Endothelial cell of umbilical vein (primary cell): ENCODE measurements around the gene LAMA4. TPM values are rescaled to one million over a fixed set of nuclear protein-coding genes. Genes with fewer than 3 reads are reported as not detected.

ENCODE experiments used
- BruUV-seq: library from RNA; stranded (reverse); fragments of 400-500 nt; replicated peaks from 2 replicates; lab custom pipeline; 2021; lab: Mats Ljungman, UMichigan
- CTCF ChIA-PET: fragments of 300-600, 350-600 bp; sonication (Branson Sonifier 250); formaldehyde crosslinking; loops from one replicate; lab custom pipeline; 2021; ENCODE audit warnings: antibody characterized with exemption, inconsistent platforms; lab: Charles Lee
- POLR2A ChIA-PET: fragments of 300-600, 350-600 bp; sonication (Branson Sonifier 250); formaldehyde crosslinking; loops from one replicate; lab custom pipeline; 2021; ENCODE audit warnings: antibody characterized with exemption, inconsistent platforms; lab: Charles Lee
- DNase-seq: peaks from one replicate; pipeline ENCODE4 v3.0.0-alpha.2; 2011; ENCODE audit warnings: low read depth, low spot score
- FAIRE-seq: peaks from 2 replicates; lab custom pipeline; 2011; peaks lifted over from hg19 to GRCh38; lab: Jason Lieb, UNC
- H2AFZ ChIP-seq: 2 replicates; pipeline ENCODE4 v1.6.0; 2012; ENCODE audit warnings: low read depth, low read length, control low read depth, inconsistent platforms
- H3K27ac ChIP-seq: 2 replicates; pipeline ENCODE4 v1.5.1; 2011; ENCODE audit warnings: low read depth, mild to moderate bottlenecking, control low read depth, low read length, moderate library complexity; ENCODE audit not compliant: insufficient read depth
- H3K27me3 ChIP-seq, 2 experiments: 2 replicates each; pipeline versions ENCODE4 v1.6.0 to v1.6.1; 2011; ENCODE audit warnings: low read length in 2 of 2, mixed read lengths in 1 of 2; ENCODE audit not compliant: control insufficient read depth in 2 of 2, insufficient read depth in 2 of 2
- H3K36me3 ChIP-seq, 2 experiments: 2 replicates in 1 of 2; 3 replicates in 1 of 2; pipeline ENCODE4 v1.5.1; 2011; ENCODE audit warnings: low read length in 2 of 2, mild to moderate bottlenecking in 1 of 2, moderate library complexity in 1 of 2; ENCODE audit not compliant: control insufficient read depth in 2 of 2, insufficient read depth in 2 of 2; ENCODE audit errors: extremely low read depth in 1 of 2
- H3K4me1 ChIP-seq: 3 replicates; pipeline ENCODE4 v1.5.1; 2011; ENCODE audit warnings: mild to moderate bottlenecking, low read length; ENCODE audit not compliant: control insufficient read depth, insufficient read depth; ENCODE audit errors: extremely low read depth
- H3K4me2 ChIP-seq: 2 replicates; pipeline ENCODE4 v1.6.1; 2011; ENCODE audit warnings: low read length, control low read depth, mixed read lengths; ENCODE audit not compliant: insufficient read depth
- H3K4me3 ChIP-seq, 3 experiments: fragments of 200-600 bp in 1 of 3; sonication (generic), shearing (Covaris generic) in 1 of 3; replicated peaks in 1 of 3; 2 replicates each; pipeline ENCODE4 v1.5.1; 2011 to 2016; ENCODE audit warnings: control low read depth in 3 of 3, low read length in 3 of 3, mild to moderate bottlenecking in 2 of 3, inconsistent platforms in 1 of 3, low read depth in 1 of 3, moderate library complexity in 1 of 3; ENCODE audit not compliant: insufficient read depth in 1 of 3
- H3K79me2 ChIP-seq: 2 replicates; pipeline ENCODE4 v1.6.0; 2012; ENCODE audit warnings: low read length, inconsistent platforms; ENCODE audit not compliant: control insufficient read depth, insufficient read depth
- H3K9ac ChIP-seq: replicated peaks from 2 replicates; pipeline ENCODE3; 2011; ENCODE audit warnings: low read length, control low read depth; ENCODE audit not compliant: insufficient read depth; ENCODE audit errors: extremely low read depth
- H3K9me1 ChIP-seq: replicated peaks from 3 replicates; pipeline ENCODE4 v1.6.0; 2011; ENCODE audit warnings: mild to moderate bottlenecking, low read length; ENCODE audit not compliant: control insufficient read depth, insufficient read depth; ENCODE audit errors: extremely low read depth
- H3K9me3 ChIP-seq: replicated peaks from 2 replicates; pipeline ENCODE4 v1.5.1; 2012; ENCODE audit warnings: low read length, inconsistent platforms; ENCODE audit not compliant: control insufficient read depth, insufficient read depth
- H4K20me1 ChIP-seq: replicated peaks from 2 replicates; pipeline ENCODE3; 2011; ENCODE audit warnings: mild to moderate bottlenecking, low read length; ENCODE audit not compliant: control insufficient read depth, insufficient read depth; ENCODE audit errors: extremely low read depth
- EZH2 ChIP-seq: IDR thresholded peaks from 2 replicates; pipeline ENCODE4 v1.6.1; 2012; ENCODE audit warnings: borderline replicate concordance, low read depth, mild to moderate bottlenecking, moderate library complexity, low read length, inconsistent platforms; ENCODE audit not compliant: severe bottlenecking
- FOS ChIP-seq: IDR thresholded peaks from 2 replicates; pipeline ENCODE4 v1.6.1; 2011; ENCODE audit warnings: mild to moderate bottlenecking, low read length, moderate library complexity, borderline replicate concordance; ENCODE audit not compliant: insufficient read depth
- GATA2 ChIP-seq: IDR thresholded peaks from 2 replicates; pipeline ENCODE4 v1.7.0; 2011; ENCODE audit warnings: low read depth, mild to moderate bottlenecking, moderate library complexity, mixed read lengths, low read length; ENCODE audit not compliant: insufficient read length, insufficient read depth
- JUN ChIP-seq: IDR thresholded peaks from 2 replicates; pipeline ENCODE4 v1.6.1; 2011; ENCODE audit warnings: borderline replicate concordance, low read depth; ENCODE audit not compliant: insufficient read length, insufficient read depth
- MYC ChIP-seq: IDR thresholded peaks from one replicate; pipeline ENCODE4 v1.6.1; 2011; ENCODE audit warnings: mild to moderate bottlenecking, low read depth, low read length
- POLR2A ChIP-seq: IDR thresholded peaks from 2 replicates; pipeline ENCODE4 v1.6.1; 2012; ENCODE audit warnings: low read depth, mild to moderate bottlenecking, control low read depth, low read length
- POLR2AphosphoS5 ChIP-seq: IDR thresholded peaks from 2 replicates; pipeline ENCODE4 v1.6.1; 2012; ENCODE audit warnings: low read depth, mild to moderate bottlenecking, control low read depth, low read length, moderate library complexity; ENCODE audit not compliant: insufficient read depth
- dilution Hi-C: fragments of 300-500 bp; cut with MboI; formaldehyde crosslinking; loops from one replicate; pipeline ENCODE4 v1.15.0; 2019; ENCODE audit warnings: low sequenced_read_pairs; ENCODE audit not compliant: extremely low pct_ligation_motif_present
- intact Hi-C: fragments of 100-400 bp; cut with micrococcal nuclease; formaldehyde crosslinking; loops from one replicate; pipeline ENCODE4 v1.10.0; 2022
- polyA plus RNA-seq, 4 experiments: library from polyadenylated mRNA; depleted of rRNA in 3 of 4; stranded (reverse) in 3 of 4; unstranded in 1 of 4; fragments of >200 nt; gene quantifications; 2 replicates each; pipeline versions ENCODE4 v1.2.1 to v1.2.3, GENCODE V29; 2011 to 2012; ENCODE audit warnings: missing spikeins in 1 of 4
- total RNA-seq: library from RNA; stranded (reverse); gene quantifications from 2 replicates; pipeline ENCODE4 v1.2.3, GENCODE V29; 2021
- TF ChIP-seq, protein P1 (sequence below): IDR thresholded peaks from 2 replicates; pipeline ENCODE4 v1.6.1; 2011; ENCODE audit not compliant: insufficient read depth, insufficient read length
- TF ChIP-seq, protein P2 (sequence below), 2 donors: IDR thresholded peaks; 1 replicate in 1 of 2; 2 replicates in 1 of 2; pipeline ENCODE4 v1.5.1; 2011; ENCODE audit warnings: low read length in 2 of 2, mild to moderate bottlenecking in 2 of 2, moderate library complexity in 2 of 2, control low read depth in 1 of 2, inconsistent platforms in 1 of 2, low read depth in 1 of 2; ENCODE audit not compliant: insufficient read depth in 1 of 2; ENCODE audit errors: extremely low read depth in 1 of 2

The LAMA4 gene
- total and polyA plus RNA-seq, 2 donors (not counting 3 experiments of a cell fraction or from before 2014, with no cell fraction given): 384 to 629 TPM

DNA sequence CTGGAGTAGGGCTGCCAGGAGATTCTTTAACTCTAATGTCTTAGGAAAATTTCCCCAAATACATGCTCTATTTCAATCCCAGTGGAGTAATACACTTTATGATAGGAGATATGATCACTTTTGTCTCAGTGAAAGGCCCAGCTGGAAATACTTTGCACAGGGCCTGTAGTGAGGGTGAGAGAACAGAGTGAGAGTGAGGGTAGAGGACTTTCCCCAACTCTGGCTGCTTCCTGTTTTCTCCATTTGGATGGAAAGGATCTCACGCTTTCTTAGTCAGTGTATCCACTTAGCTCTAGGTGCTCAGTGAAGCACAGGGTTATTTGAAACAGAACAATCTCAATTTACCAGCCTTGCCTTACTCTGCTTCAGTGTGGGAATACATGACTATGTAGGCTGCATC, 130.4 kb downstream of the LAMA4 start:
- Histone ChIP-seq H3K4me1 (peaks cover 4% of the 10 kb centered on the region), H3K27ac (no peak overlapping the region), H2AFZ (no peak overlapping the region), H3K9me3 (no peaks in the 10 kb centered on the region), H3K4me3 (no peak overlapping the region), H3K9me1 (no peaks in the 10 kb centered on the region), H3K4me2 (no peak overlapping the region), H3K79me2 (no peaks in the 10 kb centered on the region), H4K20me1 (no peaks in the 10 kb centered on the region), H3K9ac (no peak overlapping the region), H3K36me3 (peaks cover 43 to 74% of the 10 kb centered on the region in 2 experiments), H3K27me3 (no peaks in the 10 kb centered on the region)
- intact Hi-C loops: no loop called here
- CTCF ChIA-PET: no interaction called here
- no peak for TF ChIP-seq POLR2AphosphoS5
- no peak for TF ChIP-seq JUN
- TF ChIP-seq POLR2A: no peak
- no peak for TF ChIP-seq MYC
- no peak for TF ChIP-seq EZH2
- TF ChIP-seq FOS: no peak
- TF ChIP-seq, protein P1, sequence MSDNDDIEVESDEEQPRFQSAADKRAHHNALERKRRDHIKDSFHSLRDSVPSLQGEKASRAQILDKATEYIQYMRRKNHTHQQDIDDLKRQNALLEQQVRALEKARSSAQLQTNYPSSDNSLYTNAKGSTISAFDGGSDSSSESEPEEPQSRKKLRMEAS: no peak
- TF ChIP-seq GATA2: no peak
- FAIRE-seq: no peak
- POLR2A ChIA-PET: no interaction called here
- no peak for DNase-seq
- no TSS peak for BruUV-seq
- dilution Hi-C loops: no loop called here

DNA sequence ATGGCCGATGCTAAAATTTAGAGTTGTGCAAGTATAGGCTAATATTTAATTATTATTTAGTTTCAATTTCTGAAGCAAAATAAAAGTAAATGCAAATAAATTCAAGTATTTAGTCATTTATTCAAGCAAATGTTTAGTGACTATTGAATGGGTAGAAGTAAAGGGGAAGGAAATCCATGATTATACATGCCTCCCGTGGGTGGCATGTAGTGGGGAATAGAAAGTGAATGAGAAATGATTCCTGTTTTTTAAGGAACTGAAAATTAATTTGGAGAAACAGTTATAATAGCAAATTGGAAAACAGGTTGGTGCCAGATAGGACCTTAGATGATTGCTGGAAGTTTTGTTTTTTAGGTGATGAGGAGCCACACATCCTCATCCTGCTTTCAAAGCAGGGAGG, 131.6 kb downstream of the LAMA4 start:
- Histone ChIP-seq H4K20me1 (no peaks in the 10 kb centered on the region), H2AFZ (no peak overlapping the region), H3K9me1 (no peaks in the 10 kb centered on the region), H3K79me2 (no peaks in the 10 kb centered on the region), H3K4me3 (no peak overlapping the region), H3K36me3 (peaks cover 48 to 71% of the 10 kb centered on the region in 2 experiments), H3K27ac (no peak overlapping the region), H3K4me2 (no peak overlapping the region), H3K9ac (no peak overlapping the region), H3K9me3 (no peaks in the 10 kb centered on the region), H3K4me1 (peaks cover 9% of the 10 kb centered on the region), H3K27me3 (no peaks in the 10 kb centered on the region)
- TF ChIP-seq POLR2AphosphoS5 (no peak), FOS (no peak), EZH2 (no peak), POLR2A (no peak), JUN (no peak), MYC (no peak), GATA2 (no peak)
- TF ChIP-seq, protein P2, sequence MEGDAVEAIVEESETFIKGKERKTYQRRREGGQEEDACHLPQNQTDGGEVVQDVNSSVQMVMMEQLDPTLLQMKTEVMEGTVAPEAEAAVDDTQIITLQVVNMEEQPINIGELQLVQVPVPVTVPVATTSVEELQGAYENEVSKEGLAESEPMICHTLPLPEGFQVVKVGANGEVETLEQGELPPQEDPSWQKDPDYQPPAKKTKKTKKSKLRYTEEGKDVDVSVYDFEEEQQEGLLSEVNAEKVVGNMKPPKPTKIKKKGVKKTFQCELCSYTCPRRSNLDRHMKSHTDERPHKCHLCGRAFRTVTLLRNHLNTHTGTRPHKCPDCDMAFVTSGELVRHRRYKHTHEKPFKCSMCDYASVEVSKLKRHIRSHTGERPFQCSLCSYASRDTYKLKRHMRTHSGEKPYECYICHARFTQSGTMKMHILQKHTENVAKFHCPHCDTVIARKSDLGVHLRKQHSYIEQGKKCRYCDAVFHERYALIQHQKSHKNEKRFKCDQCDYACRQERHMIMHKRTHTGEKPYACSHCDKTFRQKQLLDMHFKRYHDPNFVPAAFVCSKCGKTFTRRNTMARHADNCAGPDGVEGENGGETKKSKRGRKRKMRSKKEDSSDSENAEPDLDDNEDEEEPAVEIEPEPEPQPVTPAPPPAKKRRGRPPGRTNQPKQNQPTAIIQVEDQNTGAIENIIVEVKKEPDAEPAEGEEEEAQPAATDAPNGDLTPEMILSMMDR (IDR thresholded peaks at IDR 0.05; ENCODE audit: extremely low read depth in 1 of 2, insufficient read depth in 1 of 2, low read depth in 1 of 2, low read length in 2 of 2): no peak
- TF ChIP-seq, protein P1: no peak
- DNase-seq (no peak), FAIRE-seq (no peak)
- intact Hi-C loops (no loop called here), dilution Hi-C loops (no loop called here)
- BruUV-seq: no TSS peak
- ChIA-PET POLR2A (no interaction called here), CTCF (interaction anchor here (1.1 kb wide), 1 partner anchor 20 kb away, joined by 3 read pairs; no protein-coding TSS in a partner anchor)
